SK-N-SH treated with all-trans-retinoic acid at 6 μM for 48 hours (cell line): ENCODE data around the gene CEP89.

Experiments used
- ATAC-seq: fragments of 200-7000 bp; cut with Tn5 transposase; 3 replicates; pipeline ENCODE4 v1.9.1; 2020; ENCODE audit warnings: mild to moderate bottlenecking, moderate library complexity
- ARNTL ChIP-seq: fragments of 450-650 bp; formaldehyde crosslinking; IDR thresholded peaks from 2 replicates; pipeline ENCODE4 v1.5.0; 2020; ENCODE audit warnings: low read depth, mild to moderate bottlenecking, moderate library complexity, borderline replicate concordance
- BACH2 ChIP-seq: fragments of 250-450 bp; sonication (Bioruptor Pico); IDR thresholded peaks from 2 replicates; pipeline ENCODE4 v1.9.0; 2021; ENCODE audit warnings: mild to moderate bottlenecking, borderline replicate concordance
- ESRRG ChIP-seq: fragments of 250-450 bp; sonication (Bioruptor Pico); IDR thresholded peaks from 2 replicates; pipeline ENCODE4 v1.6.1; 2021; ENCODE audit warnings: mild to moderate bottlenecking
- GLIS3 ChIP-seq: fragments of 250-450 bp; sonication (Bioruptor Pico); IDR thresholded peaks from 2 replicates; pipeline ENCODE4 v1.5.0; 2020; ENCODE audit warnings: mild to moderate bottlenecking, moderate library complexity
- ISL1 ChIP-seq: fragments of 250-450 bp; sonication (Bioruptor Pico); IDR thresholded peaks from 2 replicates; pipeline ENCODE4 v2.1.2; 2022; ENCODE audit warnings: mild to moderate bottlenecking, moderate library complexity
- OSR1 ChIP-seq: fragments of 250-450 bp; sonication (Bioruptor Pico); IDR thresholded peaks from 2 replicates; pipeline ENCODE4 v1.8.0; 2022; ENCODE audit warnings: moderate library complexity, mild to moderate bottlenecking, inconsistent platforms
- PPARA ChIP-seq: fragments of 250-450 bp; sonication (Bioruptor Pico); IDR thresholded peaks from 2 replicates; pipeline ENCODE4 v1.5.0; 2020; ENCODE audit warnings: mild to moderate bottlenecking, borderline replicate concordance
- RARB ChIP-seq: fragments of 250-450 bp; sonication (Bioruptor Pico); IDR thresholded peaks from 2 replicates; pipeline ENCODE4 v1.8.0; 2021; ENCODE audit warnings: mild to moderate bottlenecking, moderate library complexity
- SNAI2 ChIP-seq: fragments of 250-450 bp; sonication (Bioruptor Pico); IDR thresholded peaks from 2 replicates; pipeline ENCODE4 v1.5.0; 2020; ENCODE audit warnings: mild to moderate bottlenecking, moderate library complexity
- TCF4 ChIP-seq: fragments of 250-450 bp; sonication (Bioruptor Pico); IDR thresholded peaks from 2 replicates; pipeline ENCODE4 v1.8.0; 2021; ENCODE audit warnings: mild to moderate bottlenecking, moderate library complexity, borderline replicate concordance
- TOX ChIP-seq: fragments of 250-450 bp; sonication (Bioruptor Pico); IDR thresholded peaks from 2 replicates; pipeline ENCODE4 v1.8.0; 2021; ENCODE audit warnings: mild to moderate bottlenecking, moderate library complexity, borderline replicate concordance
- ZFP30 ChIP-seq: fragments of 450-650 bp; formaldehyde crosslinking; IDR thresholded peaks from 2 replicates; pipeline ENCODE4 v1.5.0; 2022; ENCODE audit warnings: mild to moderate bottlenecking, moderate library complexity
- TF ChIP-seq, protein P1 (sequence below): fragments of 250-450 bp; sonication (Bioruptor Pico); IDR thresholded peaks from 2 replicates; pipeline ENCODE4 v1.5.0; 2020; ENCODE audit warnings: mild to moderate bottlenecking, moderate library complexity
- TF ChIP-seq, protein P2 (sequence below): fragments of 250-450 bp; sonication (Bioruptor Pico); IDR thresholded peaks from 2 replicates; pipeline ENCODE4 v1.5.1; 2020; ENCODE audit warnings: low read depth, mild to moderate bottlenecking, moderate library complexity
- TF ChIP-seq, protein P3 (sequence below): fragments of 250-450 bp; sonication (Bioruptor Pico); IDR thresholded peaks from 2 replicates; pipeline ENCODE4 v1.8.0; 2020; ENCODE audit warnings: mild to moderate bottlenecking, moderate library complexity, borderline replicate concordance
- TF ChIP-seq, protein P4 (sequence below): fragments of 250-450 bp; sonication (Bioruptor Pico); IDR thresholded peaks from 2 replicates; pipeline ENCODE4 v1.8.0; 2021; ENCODE audit warnings: low read depth, mild to moderate bottlenecking, moderate library complexity, borderline replicate concordance

The CEP89 gene

DNA sequence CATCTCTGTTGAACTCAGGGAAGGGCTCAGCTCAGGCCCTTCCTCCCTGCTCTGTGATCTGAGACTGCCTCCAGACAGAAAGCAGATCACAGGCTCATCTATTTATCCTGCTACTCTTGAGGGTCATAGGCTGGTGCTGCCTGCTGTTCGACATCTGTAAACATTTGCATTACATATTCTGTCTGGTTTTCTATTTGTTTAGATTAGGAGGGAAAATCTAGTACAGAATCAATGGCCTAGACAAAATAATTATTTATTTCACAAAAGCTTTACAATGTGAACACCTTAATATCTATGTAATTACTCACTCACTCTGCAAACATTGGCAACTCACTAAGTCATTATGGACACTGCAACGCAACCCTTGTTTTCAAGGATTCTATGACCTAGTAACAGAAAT lies 43.0 kb downstream of the CEP89 start (continued):
- TF ChIP-seq, protein P1, sequence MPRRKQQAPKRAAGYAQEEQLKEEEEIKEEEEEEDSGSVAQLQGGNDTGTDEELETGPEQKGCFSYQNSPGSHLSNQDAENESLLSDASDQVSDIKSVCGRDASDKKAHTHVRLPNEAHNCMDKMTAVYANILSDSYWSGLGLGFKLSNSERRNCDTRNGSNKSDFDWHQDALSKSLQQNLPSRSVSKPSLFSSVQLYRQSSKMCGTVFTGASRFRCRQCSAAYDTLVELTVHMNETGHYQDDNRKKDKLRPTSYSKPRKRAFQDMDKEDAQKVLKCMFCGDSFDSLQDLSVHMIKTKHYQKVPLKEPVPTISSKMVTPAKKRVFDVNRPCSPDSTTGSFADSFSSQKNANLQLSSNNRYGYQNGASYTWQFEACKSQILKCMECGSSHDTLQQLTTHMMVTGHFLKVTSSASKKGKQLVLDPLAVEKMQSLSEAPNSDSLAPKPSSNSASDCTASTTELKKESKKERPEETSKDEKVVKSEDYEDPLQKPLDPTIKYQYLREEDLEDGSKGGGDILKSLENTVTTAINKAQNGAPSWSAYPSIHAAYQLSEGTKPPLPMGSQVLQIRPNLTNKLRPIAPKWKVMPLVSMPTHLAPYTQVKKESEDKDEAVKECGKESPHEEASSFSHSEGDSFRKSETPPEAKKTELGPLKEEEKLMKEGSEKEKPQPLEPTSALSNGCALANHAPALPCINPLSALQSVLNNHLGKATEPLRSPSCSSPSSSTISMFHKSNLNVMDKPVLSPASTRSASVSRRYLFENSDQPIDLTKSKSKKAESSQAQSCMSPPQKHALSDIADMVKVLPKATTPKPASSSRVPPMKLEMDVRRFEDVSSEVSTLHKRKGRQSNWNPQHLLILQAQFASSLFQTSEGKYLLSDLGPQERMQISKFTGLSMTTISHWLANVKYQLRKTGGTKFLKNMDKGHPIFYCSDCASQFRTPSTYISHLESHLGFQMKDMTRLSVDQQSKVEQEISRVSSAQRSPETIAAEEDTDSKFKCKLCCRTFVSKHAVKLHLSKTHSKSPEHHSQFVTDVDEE (CRISPR knock-in tag): no peak
- TF ChIP-seq OSR1 (CRISPR knock-in tag): no peak
- TF ChIP-seq ARNTL (CRISPR knock-in tag): no peak
- TF ChIP-seq ESRRG (CRISPR knock-in tag): no peak
- TF ChIP-seq, all 23 proteins: peak for 0

DNA sequence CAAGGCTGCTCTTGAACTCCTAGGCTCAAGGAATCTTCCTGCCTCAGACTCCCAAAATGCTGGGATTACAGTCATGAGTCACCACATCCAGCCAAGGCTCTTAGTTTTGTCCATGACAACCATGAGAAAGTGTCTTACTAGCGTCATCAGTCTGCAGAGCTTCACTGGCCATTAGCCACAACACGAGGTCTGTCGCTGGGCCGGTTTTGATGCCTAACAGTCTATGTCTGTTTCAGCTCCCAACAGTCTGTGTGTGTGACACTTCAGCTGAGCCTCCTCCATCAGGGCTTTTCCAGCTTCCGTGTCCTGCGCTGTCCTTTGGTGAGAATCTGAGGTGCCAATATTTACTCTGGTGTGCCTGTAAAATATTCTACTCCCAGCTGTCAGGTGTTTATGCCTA lies 47.6 kb downstream of the CEP89 start:
- TF ChIP-seq ZFP30 (CRISPR knock-in tag): no peak
- no peak for TF ChIP-seq GLIS3 (CRISPR knock-in tag)
- no peak for TF ChIP-seq SNAI2 (CRISPR knock-in tag)
- TF ChIP-seq ESRRG (CRISPR knock-in tag): no peak
- no peak for ATAC-seq

DNA sequence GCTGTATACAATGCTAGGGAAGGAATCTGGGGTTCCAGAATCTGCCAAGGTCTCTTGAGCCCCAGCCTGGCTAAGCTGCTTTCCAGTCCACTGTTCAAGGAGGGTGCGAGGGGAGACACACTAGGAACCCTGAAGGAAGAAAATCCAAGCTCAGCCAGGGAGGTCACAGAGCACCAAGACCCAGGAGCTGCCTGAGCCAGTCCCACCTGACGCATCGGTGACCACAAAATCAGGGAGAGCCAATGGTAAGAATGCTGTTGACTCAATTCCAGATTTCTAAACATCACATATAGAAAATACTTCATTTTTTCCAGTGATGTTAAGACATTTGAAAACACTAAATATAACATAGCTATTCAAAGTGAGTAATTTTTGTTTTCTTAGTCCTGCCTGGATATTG lies 50.1 kb downstream of the CEP89 start:
- TF ChIP-seq PPARA: no peak
- no peak for TF ChIP-seq TOX (CRISPR knock-in tag)
- TF ChIP-seq, protein P2, sequence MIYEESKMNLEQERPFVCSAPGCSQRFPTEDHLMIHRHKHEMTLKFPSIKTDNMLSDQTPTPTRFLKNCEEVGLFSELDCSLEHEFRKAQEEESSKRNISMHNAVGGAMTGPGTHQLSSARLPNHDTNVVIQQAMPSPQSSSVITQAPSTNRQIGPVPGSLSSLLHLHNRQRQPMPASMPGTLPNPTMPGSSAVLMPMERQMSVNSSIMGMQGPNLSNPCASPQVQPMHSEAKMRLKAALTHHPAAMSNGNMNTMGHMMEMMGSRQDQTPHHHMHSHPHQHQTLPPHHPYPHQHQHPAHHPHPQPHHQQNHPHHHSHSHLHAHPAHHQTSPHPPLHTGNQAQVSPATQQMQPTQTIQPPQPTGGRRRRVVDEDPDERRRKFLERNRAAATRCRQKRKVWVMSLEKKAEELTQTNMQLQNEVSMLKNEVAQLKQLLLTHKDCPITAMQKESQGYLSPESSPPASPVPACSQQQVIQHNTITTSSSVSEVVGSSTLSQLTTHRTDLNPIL: no peak
- no peak for TF ChIP-seq RARB
- TF ChIP-seq ZFP30 (CRISPR knock-in tag): no peak
- no peak for TF ChIP-seq OSR1 (CRISPR knock-in tag)
- TF ChIP-seq, protein P1 (CRISPR knock-in tag): no peak
- no peak for TF ChIP-seq ISL1 (CRISPR knock-in tag)
- TF ChIP-seq, all 23 proteins: peak for 0
- no peak for ATAC-seq

DNA sequence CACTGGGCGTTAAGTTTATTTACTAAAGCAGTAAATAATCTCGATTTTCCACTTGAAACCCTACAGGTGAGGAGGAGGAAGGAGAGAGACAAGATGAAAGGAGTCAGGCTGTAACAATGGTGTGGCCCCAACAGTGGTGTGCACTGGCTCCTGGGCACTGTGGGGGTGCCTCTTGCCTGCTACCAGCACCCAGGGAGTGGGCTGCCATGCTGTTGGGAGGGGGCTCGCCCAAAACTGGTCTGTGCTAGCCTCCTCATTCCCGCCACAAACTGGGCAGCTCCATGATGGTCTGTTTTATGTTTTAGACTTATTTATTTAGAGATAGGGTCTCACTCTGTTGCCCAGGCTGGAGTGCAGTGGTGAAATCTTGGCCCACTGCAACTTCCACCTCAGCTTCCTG lies 52.4 kb downstream of the CEP89 start:
- TF ChIP-seq ESRRG (CRISPR knock-in tag) (no peak), GLIS3 (CRISPR knock-in tag) (no peak), BACH2 (CRISPR knock-in tag) (no peak), RARB (no peak), OSR1 (CRISPR knock-in tag) (no peak), TCF4 (CRISPR knock-in tag) (no peak), ZFP30 (CRISPR knock-in tag) (no peak)
- TF ChIP-seq, protein P3, sequence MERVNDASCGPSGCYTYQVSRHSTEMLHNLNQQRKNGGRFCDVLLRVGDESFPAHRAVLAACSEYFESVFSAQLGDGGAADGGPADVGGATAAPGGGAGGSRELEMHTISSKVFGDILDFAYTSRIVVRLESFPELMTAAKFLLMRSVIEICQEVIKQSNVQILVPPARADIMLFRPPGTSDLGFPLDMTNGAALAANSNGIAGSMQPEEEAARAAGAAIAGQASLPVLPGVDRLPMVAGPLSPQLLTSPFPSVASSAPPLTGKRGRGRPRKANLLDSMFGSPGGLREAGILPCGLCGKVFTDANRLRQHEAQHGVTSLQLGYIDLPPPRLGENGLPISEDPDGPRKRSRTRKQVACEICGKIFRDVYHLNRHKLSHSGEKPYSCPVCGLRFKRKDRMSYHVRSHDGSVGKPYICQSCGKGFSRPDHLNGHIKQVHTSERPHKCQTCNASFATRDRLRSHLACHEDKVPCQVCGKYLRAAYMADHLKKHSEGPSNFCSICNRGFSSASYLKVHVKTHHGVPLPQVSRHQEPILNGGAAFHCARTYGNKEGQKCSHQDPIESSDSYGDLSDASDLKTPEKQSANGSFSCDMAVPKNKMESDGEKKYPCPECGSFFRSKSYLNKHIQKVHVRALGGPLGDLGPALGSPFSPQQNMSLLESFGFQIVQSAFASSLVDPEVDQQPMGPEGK (CRISPR knock-in tag): no peak
- ATAC-seq: no peak

DNA sequence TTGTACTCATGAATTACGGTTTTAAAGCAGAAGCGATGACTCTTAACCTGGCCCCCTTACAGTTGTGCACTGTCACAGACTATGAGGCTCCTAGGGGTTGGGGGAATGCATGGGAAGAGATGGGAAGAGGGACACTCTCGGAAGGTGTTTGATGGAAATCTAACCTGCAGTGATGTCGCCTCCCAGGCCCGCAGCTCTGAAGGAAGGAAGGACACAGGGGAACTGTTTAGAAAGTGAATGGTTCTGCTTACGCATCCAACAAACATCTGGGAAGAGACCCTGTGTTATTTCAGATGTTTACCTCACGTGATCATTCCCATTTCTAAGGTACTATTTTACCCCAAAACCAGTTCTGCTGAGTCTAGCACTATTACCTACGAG lies 54.2 kb downstream of the CEP89 start:
- TF ChIP-seq TCF4 (CRISPR knock-in tag): no peak
- TF ChIP-seq RARB: no peak
- no peak for TF ChIP-seq GLIS3 (CRISPR knock-in tag)
- TF ChIP-seq, protein P1 (CRISPR knock-in tag): no peak
- TF ChIP-seq, protein P2: no peak
- TF ChIP-seq, protein P4, sequence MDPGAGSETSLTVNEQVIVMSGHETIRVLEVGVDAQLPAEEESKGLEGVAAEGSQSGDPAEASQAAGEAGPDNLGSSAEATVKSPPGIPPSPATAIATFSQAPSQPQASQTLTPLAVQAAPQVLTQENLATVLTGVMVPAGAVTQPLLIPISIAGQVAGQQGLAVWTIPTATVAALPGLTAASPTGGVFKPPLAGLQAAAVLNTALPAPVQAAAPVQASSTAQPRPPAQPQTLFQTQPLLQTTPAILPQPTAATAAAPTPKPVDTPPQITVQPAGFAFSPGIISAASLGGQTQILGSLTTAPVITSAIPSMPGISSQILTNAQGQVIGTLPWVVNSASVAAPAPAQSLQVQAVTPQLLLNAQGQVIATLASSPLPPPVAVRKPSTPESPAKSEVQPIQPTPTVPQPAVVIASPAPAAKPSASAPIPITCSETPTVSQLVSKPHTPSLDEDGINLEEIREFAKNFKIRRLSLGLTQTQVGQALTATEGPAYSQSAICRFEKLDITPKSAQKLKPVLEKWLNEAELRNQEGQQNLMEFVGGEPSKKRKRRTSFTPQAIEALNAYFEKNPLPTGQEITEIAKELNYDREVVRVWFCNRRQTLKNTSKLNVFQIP (CRISPR knock-in tag): no peak
- TF ChIP-seq BACH2 (CRISPR knock-in tag): no peak
- no peak for ATAC-seq
